AG09309 (cell line): ENCODE results near the gene DGCR2.
"Not testable (repeated sequence)": the region's sequence is repeated elsewhere in the genome, so short reads cannot be mapped to it uniquely, and the experiment has no call there.

Experiments
- DNase-seq: peaks from one replicate; pipeline ENCODE4 v3.0.0-alpha.2; 2010; ENCODE audit warnings: low read depth
- H3K4me3 ChIP-seq: 2 replicates; pipeline ENCODE4 v1.5.1; 2011; ENCODE audit warnings: mild to moderate bottlenecking, low read depth, low read length, moderate library complexity; ENCODE audit not compliant: control insufficient read depth
- TF ChIP-seq, protein P1 (sequence below): IDR thresholded peaks from 2 replicates; pipeline ENCODE4 v1.5.1; 2011; ENCODE audit warnings: mild to moderate bottlenecking, low read depth, low read length, inconsistent platforms; ENCODE audit not compliant: insufficient read depth, control insufficient read depth; ENCODE audit errors: missing control alignments

The DGCR2 gene

DNA sequence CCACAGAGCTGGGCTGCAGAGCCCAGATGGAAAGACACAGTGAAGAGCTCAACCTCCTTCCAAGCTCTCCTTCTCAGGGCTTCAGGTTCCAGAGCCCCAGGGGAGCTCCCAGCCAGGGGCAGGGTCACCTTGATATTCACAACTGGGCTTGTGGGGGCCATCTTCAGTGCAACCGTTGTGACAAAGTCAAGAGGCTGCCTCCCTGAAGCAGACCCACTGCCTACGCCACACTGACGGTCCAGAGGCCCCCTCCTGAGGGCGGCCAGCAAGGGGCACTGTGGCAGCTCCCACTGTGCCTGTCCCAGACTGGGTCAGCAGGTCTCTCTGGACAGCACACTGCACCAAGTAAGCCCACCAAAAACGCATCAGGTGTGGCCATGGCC is 84.1 kb downstream of the DGCR2 start:
- no peak for DNase-seq

DNA sequence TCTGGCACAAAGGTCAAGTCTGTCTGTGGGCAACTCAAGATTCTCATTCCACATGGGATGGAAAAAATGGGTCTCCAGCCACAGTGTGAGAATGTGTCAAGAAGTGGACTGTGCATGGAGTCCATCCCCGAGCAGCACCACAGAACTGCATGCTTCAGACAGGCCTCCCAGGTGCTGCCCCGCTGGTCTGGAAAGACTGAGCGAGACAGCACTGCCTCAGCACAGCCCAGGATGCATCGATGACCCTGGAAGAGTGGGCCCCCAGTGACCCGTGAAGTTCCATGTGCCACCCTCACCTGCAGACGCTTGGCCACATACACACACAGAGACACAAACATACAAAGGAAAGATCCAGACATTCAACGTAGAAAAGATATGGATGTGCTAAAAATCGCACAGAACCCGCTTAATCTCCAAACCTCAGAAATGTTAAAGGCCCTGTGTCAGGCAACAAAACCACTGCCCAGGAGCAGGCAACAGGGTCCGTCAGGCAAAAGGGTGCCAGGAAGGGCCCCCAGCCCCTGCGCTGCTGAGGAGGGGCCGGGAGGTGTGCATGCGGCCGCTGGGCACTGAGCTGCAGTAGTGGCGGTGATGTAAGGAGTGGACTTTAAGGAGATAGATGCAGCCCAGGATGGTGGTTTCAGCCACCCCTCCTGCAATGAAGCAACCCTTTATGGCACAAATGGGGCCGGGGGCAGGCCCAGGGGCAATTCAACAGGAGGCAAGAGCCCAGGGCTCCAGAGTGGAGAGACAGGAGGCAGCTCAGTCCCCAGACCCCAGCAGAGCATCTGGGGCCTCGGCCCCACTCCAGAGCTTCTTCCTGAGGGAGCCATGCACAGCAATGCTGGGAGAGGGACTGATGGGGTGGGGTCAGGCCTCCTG is 84.7 kb downstream of the DGCR2 start:
- TF ChIP-seq, protein P1, sequence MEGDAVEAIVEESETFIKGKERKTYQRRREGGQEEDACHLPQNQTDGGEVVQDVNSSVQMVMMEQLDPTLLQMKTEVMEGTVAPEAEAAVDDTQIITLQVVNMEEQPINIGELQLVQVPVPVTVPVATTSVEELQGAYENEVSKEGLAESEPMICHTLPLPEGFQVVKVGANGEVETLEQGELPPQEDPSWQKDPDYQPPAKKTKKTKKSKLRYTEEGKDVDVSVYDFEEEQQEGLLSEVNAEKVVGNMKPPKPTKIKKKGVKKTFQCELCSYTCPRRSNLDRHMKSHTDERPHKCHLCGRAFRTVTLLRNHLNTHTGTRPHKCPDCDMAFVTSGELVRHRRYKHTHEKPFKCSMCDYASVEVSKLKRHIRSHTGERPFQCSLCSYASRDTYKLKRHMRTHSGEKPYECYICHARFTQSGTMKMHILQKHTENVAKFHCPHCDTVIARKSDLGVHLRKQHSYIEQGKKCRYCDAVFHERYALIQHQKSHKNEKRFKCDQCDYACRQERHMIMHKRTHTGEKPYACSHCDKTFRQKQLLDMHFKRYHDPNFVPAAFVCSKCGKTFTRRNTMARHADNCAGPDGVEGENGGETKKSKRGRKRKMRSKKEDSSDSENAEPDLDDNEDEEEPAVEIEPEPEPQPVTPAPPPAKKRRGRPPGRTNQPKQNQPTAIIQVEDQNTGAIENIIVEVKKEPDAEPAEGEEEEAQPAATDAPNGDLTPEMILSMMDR, result no peak
- H3K4me3 ChIP-seq, result no peak overlapping the region
- no peak for DNase-seq

More for the DNA sequence above, 84.1 kb downstream of the DGCR2 start:
- TF ChIP-seq, protein P1, result no peak
- no peak overlapping the region for H3K4me3 ChIP-seq

DNA sequence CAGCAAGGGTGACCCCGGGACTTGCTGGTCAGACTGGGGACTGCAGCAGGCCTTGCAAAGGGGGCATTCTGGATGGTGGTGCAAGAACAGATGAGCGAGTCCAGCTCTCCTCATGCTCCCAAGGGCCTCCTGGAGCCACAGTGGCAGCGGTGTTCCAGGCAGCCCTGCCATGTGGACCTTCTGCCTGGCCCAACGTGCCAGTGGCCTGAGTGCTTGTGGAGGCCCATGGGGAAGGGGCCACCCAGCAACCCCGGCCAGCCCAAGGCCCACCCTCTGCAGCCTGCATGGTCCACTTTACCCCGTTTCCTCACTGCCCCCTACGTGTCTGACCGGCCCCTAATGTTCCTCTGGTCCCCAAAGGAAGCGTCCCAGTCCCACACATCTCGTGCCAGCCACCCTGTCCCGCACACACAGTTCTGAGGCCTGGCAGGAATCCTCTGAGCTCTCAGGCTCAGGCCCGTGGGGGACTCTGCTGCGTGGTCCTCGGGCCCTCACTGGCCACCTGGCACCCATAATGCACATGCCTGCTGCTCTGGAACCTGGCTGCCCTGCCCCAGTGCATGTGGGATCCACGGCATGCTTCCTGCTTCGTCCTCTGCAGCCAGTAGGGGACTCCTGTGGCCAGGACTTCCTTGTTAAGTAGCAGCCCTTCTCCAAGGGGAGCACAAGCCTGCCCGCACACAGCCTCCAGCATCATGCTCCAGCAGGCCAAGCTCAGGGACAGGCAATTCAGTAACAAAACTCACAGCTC is 85.5 kb downstream of the DGCR2 start:
- no peak overlapping the region for H3K4me3 ChIP-seq
- TF ChIP-seq, protein P1, result no peak
- no peak for DNase-seq

DNA sequence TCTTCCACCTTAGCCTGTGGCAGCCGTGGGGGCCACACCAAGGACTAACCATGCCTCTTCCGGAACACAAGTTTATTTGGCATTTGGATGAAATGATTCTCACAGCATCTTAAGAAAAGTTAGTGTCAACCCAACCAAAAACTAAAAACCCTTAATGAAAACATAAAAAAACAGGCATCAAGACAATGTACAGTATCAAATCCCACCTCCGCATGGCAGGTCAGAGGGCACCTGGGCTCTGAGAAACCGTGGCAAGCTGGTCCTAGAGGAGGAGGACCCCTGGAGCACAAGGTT is 86.0 kb downstream of the DGCR2 start:
- H3K4me3 ChIP-seq, result no peak overlapping the region
- TF ChIP-seq, protein P1, result no peak
- DNase-seq, result no peak

DNA sequence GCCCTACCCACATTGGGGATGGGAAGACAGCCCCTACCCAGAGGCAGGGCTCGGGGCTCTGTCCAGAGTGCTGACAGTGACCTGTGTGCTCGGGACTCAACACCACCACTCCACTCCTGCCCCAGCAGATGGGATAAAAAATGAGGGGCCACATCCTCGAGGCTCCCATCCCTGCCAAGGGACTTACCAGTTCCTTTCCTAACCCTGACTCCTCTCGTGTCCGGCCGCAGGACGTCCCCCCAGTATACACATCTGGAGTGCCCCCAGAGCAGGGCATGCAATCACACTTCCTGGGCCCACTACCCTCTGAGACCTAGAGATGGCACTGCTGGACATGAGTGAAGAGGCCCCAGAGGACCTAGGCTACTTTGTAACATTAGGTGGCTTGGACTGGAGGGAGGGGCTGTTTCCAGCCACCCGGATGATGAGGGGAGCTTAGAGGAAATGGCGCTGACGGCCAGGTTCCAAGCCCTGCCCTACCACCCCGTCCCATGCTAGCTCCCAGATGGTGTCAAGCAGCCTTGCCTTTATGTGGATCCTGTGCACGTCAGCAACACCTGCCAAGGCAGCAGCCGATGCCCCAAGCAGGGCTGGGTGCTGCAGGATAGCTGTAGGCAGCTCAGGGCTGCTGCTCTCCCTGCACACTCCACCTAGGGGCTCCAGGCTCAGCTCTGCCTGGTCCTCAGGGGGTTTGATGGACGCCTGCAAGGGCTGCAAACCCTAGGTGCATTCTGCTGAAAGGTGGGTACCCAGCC is 86.6 kb downstream of the DGCR2 start:
- no peak overlapping the region for H3K4me3 ChIP-seq
- TF ChIP-seq, protein P1, result no peak
- no peak for DNase-seq

DNA sequence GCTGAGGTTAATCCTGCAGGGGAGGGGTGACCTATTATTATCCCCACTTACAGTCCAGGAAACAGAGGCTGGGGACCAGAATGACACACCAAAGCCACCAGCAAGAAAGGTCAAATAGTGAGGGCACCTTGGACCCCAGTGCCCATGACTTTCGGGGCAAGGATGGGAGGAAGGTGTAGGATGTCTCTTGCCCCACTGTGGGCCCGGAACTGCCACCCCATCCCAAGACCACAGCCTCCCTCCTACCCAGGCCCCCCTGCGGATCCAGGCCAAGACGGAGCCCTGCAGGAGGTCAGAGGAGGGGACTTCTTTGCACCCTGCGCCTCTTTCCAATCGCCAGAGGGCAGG is 87.1 kb downstream of the DGCR2 start:
- not testable (repeated sequence) for H3K4me3 ChIP-seq, DNase-seq

DNA sequence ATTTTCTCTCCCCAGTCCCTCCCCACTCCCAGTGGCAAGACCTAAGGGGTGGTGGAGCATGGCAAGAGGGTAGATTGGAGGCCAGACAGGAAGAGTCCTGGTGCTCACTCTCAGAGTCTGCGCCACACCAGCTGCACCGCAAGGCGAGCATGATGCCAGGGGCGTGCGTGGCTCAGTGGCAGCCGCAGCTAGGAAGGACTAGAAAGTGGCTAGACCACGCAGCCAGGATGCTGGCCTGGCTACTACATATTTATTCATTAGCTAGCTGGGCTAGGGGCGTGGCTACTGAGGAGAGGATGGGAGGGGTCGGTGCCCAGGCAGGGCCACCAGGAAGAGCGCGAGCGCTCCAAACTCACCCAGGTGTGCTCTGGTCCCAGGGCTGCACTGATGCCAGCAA is 87.5 kb downstream of the DGCR2 start:
- DNase-seq, H3K4me3 ChIP-seq: not testable (repeated sequence)

DNA sequence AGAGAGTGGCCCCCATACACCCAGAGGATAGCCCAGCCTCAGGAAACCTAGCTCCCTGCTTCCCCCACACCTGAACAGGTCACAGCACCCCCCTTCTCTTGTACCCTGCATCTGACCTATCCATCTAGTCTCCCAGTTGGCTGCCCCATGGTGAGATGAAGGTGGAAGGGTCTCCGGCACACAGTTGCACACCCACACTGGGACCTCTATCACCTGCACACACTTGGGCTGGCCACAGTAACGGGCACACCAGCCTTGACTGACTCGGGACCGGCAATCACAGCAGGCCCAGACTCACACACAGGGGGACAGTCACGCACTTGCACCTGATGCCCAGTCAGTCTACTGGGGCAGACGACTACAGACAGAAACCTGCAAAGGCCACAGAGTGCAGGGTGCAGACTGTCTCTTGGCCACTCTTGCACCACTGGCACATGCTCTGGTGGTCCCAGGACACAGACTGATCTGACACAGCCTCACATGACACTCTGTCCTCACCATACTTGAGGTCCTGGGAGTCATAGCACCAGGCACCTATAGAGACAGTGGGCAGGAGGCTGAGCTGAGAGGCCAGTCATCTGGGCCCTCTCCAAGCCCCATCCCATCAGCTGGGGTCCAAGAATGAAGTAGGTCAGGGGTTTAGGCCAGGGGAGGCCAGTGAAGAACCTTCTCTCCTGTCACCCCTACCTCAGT is 88.0 kb downstream of the DGCR2 start:
- DNase-seq, H3K4me3 ChIP-seq: not testable (repeated sequence)

DNA sequence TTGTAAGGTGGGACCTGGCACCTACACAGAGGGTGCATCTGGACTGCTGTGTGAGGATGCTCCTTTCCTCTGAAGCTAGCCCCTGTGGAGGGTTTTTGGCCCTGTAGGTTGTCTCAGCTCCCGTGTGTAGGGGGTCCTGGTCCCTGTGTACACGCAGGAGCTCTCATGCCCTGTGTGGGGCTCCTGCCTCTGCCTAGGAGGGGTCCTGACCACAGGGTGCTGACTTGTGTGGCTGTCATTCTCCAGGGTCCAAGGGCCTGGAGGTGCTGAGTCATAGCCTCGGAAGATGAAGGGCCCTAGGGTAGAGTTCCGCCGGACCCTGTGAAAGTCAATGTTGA is 88.7 kb downstream of the DGCR2 start:
- not testable (repeated sequence) for DNase-seq, H3K4me3 ChIP-seq

DNA sequence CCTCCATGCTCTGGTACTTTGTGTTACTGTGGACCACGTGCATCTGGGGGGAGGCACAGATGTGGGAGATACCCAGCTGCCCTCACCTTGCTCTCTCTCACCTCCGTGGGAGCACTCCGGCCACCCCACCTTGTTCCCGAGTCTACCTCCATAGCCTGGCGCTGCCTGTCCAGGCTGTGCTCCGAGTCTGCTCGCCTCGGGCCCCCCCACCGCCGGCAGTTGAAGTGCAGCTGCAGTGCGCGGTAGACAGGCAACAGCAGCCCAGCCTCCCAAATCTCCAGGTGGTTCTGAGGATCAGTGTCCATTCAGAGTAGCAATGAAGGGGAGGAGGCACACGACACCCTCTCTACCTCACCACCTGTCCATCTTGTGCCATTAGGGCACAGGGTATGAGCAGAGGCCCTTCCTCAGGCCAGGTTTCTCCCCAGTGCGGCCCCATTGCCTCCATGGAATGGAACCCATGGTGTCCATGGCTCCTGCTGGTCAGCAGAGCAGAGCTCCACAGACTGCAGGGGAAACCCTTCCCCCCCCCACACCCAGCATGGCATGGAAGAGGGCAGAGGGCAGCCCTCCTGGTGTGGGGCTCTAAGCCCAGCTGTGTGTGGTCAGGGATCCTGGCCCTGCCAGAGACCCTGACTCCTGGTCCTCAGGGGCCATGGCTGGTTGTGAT is 89.2 kb downstream of the DGCR2 start:
- DNase-seq, H3K4me3 ChIP-seq: not testable (repeated sequence)
